Esophagus muscularis mucosa (tissue), 4 donors: Measurements from ENCODE around the gene MAGI2. TPM values are rescaled to one million over a fixed set of nuclear protein-coding genes. Genes with fewer than 3 reads are reported as not detected.

Experiments
- DNase-seq: peaks from one replicate; pipeline ENCODE4 v3.0.0-alpha.2; 2017; ENCODE audit errors: extremely low spot score
- H3K27ac ChIP-seq, 4 donors: fragments of 200-600 bp; sonication (generic); replicated peaks in 1 of 4; 1 replicate in 3 of 4; 2 replicates in 1 of 4; pipeline ENCODE4 v1.5.1; 2016 to 2019; ENCODE audit warnings: mild to moderate bottlenecking in 1 of 4
- H3K27me3 ChIP-seq, 4 donors: fragments of 200-600 bp; sonication (generic); one replicate each; pipeline versions ENCODE4 v1.5.1 to v1.6.0; 2016 to 2019
- H3K36me3 ChIP-seq, 4 donors: fragments of 200-600 bp; sonication (generic); one replicate each; pipeline ENCODE4 v1.5.1; 2016 to 2019
- H3K4me1 ChIP-seq, 4 donors: fragments of 200-600 bp; sonication (generic); one replicate each; pipeline ENCODE4 v1.5.1; 2016 to 2019
- H3K4me3 ChIP-seq, 4 donors: fragments of 200-600 bp; sonication (generic); 1 replicate in 2 of 4; 2 replicates in 2 of 4; pipeline ENCODE4 v1.5.1; 2016 to 2019; ENCODE audit warnings: mild to moderate bottlenecking in 4 of 4, moderate library complexity in 1 of 4
- H3K9me3 ChIP-seq, 4 donors: fragments of 200-600 bp; sonication (generic); 1 replicate in 3 of 4; 2 replicates in 1 of 4; pipeline ENCODE4 v1.5.1; 2016 to 2019
- CTCF ChIP-seq, 3 experiments: fragments of 200-600 bp in 2 of 3; fragments of 450-650 bp in 1 of 3; sonication (generic) in 2 of 3; IDR thresholded peaks; one replicate each; pipeline ENCODE4 v1.5.1; 2017 to 2019; ENCODE audit warnings: antibody characterized with exemption in 3 of 3, mild to moderate bottlenecking in 2 of 3, moderate library complexity in 1 of 3
- EP300 ChIP-seq: sonication (generic); formaldehyde crosslinking; IDR thresholded peaks from one replicate; pipeline ENCODE4 v1.6.1; 2017; ENCODE audit warnings: antibody characterized with exemption
- POLR2A ChIP-seq: fragments of 450-650 bp; IDR thresholded peaks from one replicate; pipeline ENCODE4 v1.6.1; 2017; ENCODE audit warnings: antibody characterized with exemption, moderate library complexity, mild to moderate bottlenecking, low read depth
- POLR2AphosphoS5 ChIP-seq, 2 donors: sonication (generic); formaldehyde crosslinking; IDR thresholded peaks; one replicate each; pipeline ENCODE4 v1.6.1; 2017; ENCODE audit warnings: antibody characterized with exemption in 2 of 2
- WGBS: methylation state at CpG from one replicate; pipeline ENCODE4 v1.1.5; 2018; 5-methylcytosine and 5-hydroxymethylcytosine counted together
- intact Hi-C: fragments of 100-400 bp; cut with DNase I; formaldehyde crosslinking; loops from one replicate; pipeline ENCODE4 v1.15.1; 2023
- total RNA-seq, 4 donors: library from RNA; depleted of rRNA; stranded (reverse); fragments of >200 nt; gene quantifications; one replicate each; pipeline versions ENCODE4 v1.1.0 to v1.2.1, GENCODE V29; 2016

MAGI2 gene
- total RNA-seq, 4 donors from 2014 or later, result 14.4 to 22.3 (median 21.2) TPM

GRCh38 chr7:78489476-78490240 is 963.8 kb downstream of the MAGI2 start:
- peak overlapping the region in 3 of 4 donors; percentile 27 to 33 (median 29) for H3K27ac ChIP-seq
- no peaks in the 10 kb centered on the region for H3K36me3 ChIP-seq
- peak overlapping the region in 3 of 4 donors; percentile 18 to 25 (median 24) for H3K4me3 ChIP-seq
- H3K4me1 ChIP-seq, result peaks cover 0 to 38% (median 32%) of the 10 kb centered on the region in 4 donors
- H3K9me3 ChIP-seq, result no peaks in the 10 kb centered on the region
- DNase-seq, result no peak
- TF ChIP-seq CTCF (IDR thresholded peaks at IDR 0.05) (no peak), EP300 (no peak), POLR2A (no peak), POLR2AphosphoS5 (IDR thresholded peaks at IDR 0.05) (no peak)
- intact Hi-C loops, result no loop called here
- 50% methylated on average over 5 of the region's 5 CpGs for WGBS
- H3K27me3 ChIP-seq, result no peaks in the 10 kb centered on the region

- 64% methylated on average over 5 of the region's 5 CpGs for WGBS
- Histone ChIP-seq H3K4me3 (no peak overlapping the region), H3K36me3 (no peaks in the 10 kb centered on the region), H3K27me3 (no peaks in the 10 kb centered on the region), H3K9me3 (no peaks in the 10 kb centered on the region), H3K27ac (no peak overlapping the region), H3K4me1 (peaks cover 0 to 25% (median 17%) of the 10 kb centered on the region in 4 donors)
- no peak for DNase-seq
- TF ChIP-seq POLR2AphosphoS5 (IDR thresholded peaks at IDR 0.05) (no peak), CTCF (IDR thresholded peaks at IDR 0.05) (no peak), POLR2A (no peak), EP300 (no peak)
- intact Hi-C loops, result no loop called here
These were observed 966.0 kb downstream of the MAGI2 start for GRCh38 chr7:78487464-78487863.

- no peak overlapping the region for H3K27ac ChIP-seq
- 60% methylated on average over 2 of the region's 2 CpGs for whole genome bisulfite sequencing
These were observed 974.1 kb downstream of the MAGI2 start for GRCh38 chr7:78479348-78479747.

GRCh38 chr7:78476851-78477405 is 976.5 kb downstream of the MAGI2 start:
- intact Hi-C loops, result no loop called here
- 91% methylated on average over 2 of the region's 2 CpGs for WGBS
- no peaks in the 10 kb centered on the region for H3K9me3 ChIP-seq
- H3K27me3 ChIP-seq, result no peaks in the 10 kb centered on the region
- peaks cover 0 to 10% (median 2%) of the 10 kb centered on the region in 4 donors for H3K4me1 ChIP-seq
- TF ChIP-seq POLR2A (no peak), EP300 (no peak), CTCF (IDR thresholded peaks at IDR 0.05) (no peak), POLR2AphosphoS5 (IDR thresholded peaks at IDR 0.05) (no peak)
- H3K4me3 ChIP-seq, result no peak overlapping the region
- H3K27ac ChIP-seq, result no peak overlapping the region
- H3K36me3 ChIP-seq, result no peaks in the 10 kb centered on the region
- no peak for DNase-seq

More at GRCh38 chr7:78479348-78479747, 974.1 kb downstream of the MAGI2 start:
- H3K27me3 ChIP-seq, result no peaks in the 10 kb centered on the region
- no peaks in the 10 kb centered on the region for H3K36me3 ChIP-seq
- peaks cover 0 to 10% (median 2%) of the 10 kb centered on the region in 4 donors for H3K4me1 ChIP-seq
- no peaks in the 10 kb centered on the region for H3K9me3 ChIP-seq
- no peak overlapping the region for H3K4me3 ChIP-seq
- intact Hi-C loops, result no loop called here
- DNase-seq, result no peak
- TF ChIP-seq POLR2AphosphoS5 (IDR thresholded peaks at IDR 0.05) (no peak), CTCF (IDR thresholded peaks at IDR 0.05) (no peak), EP300 (no peak), POLR2A (no peak)
